Neural progenitor cell (in vitro differentiated cells): ENCODE results near the gene EP400. TPM values are rescaled to one million over a fixed set of nuclear protein-coding genes. Genes with fewer than 3 reads are reported as not detected.

ENCODE experiments used
- DNase-seq: peaks from one replicate; pipeline ENCODE4 v3.0.0-alpha.2; 2016; ENCODE audit warnings: low spot score
- H2AFZ ChIP-seq: fragments of 200-600 bp; sonication (generic); replicated peaks from 2 replicates; pipeline ENCODE4 v1.6.1; 2016; ENCODE audit warnings: antibody characterized with exemption
- H3F3A ChIP-seq: fragments of 200-600 bp; sonication (generic); 2 replicates; pipeline ENCODE4 v1.6.1; 2016; ENCODE audit warnings: antibody characterized with exemption, low read depth
- H3K27ac ChIP-seq: fragments of 200-600 bp; sonication (generic); 2 replicates; pipeline ENCODE4 v1.5.1; 2016; ENCODE audit warnings: mild to moderate bottlenecking
- H3K27me3 ChIP-seq: fragments of 200-600 bp; sonication (generic); 2 replicates; pipeline ENCODE4 v1.6.1; 2016; ENCODE audit warnings: mild to moderate bottlenecking, moderate library complexity
- H3K36me3 ChIP-seq: fragments of 200-600 bp; sonication (generic); 2 replicates; pipeline ENCODE4 v1.5.1; 2016
- H3K4me1 ChIP-seq: fragments of 200-600 bp; sonication (generic); 2 replicates; pipeline ENCODE4 v1.6.1; 2016; ENCODE audit warnings: mixed run types
- H3K4me2 ChIP-seq: fragments of 200-600 bp; sonication (generic); 2 replicates; pipeline ENCODE4 v1.6.1; 2016
- H3K4me3 ChIP-seq: fragments of 200-600 bp; sonication (generic); 2 replicates; pipeline ENCODE4 v1.5.1; 2016
- H3K79me2 ChIP-seq: fragments of 200-600 bp; sonication (generic); 2 replicates; pipeline ENCODE4 v1.6.1; 2016; ENCODE audit warnings: low read depth
- H3K9ac ChIP-seq: fragments of 200-600 bp; sonication (generic); 2 replicates; pipeline ENCODE4 v1.6.1; 2016
- H3K9me3 ChIP-seq: fragments of 200-600 bp; sonication (generic); 2 replicates; pipeline ENCODE4 v1.5.1; 2016; ENCODE audit warnings: low read depth
- H4K20me1 ChIP-seq: fragments of 200-600 bp; sonication (generic); 2 replicates; pipeline ENCODE4 v1.6.1; 2016; ENCODE audit warnings: low read depth
- H3K27ac Mint-ChIP-seq: 3 replicates; pipeline ENCODE4 v1.8.0; 2021; ENCODE audit warnings: mixed read lengths
- H3K27me3 Mint-ChIP-seq: 2 replicates; pipeline ENCODE4 v1.8.0; 2022; ENCODE audit warnings: low read depth, mild to moderate bottlenecking, inconsistent platforms, moderate library complexity, mixed read lengths; ENCODE audit not compliant: insufficient read depth
- H3K36me3 Mint-ChIP-seq: 3 replicates; pipeline ENCODE4 v1.8.0; 2021; ENCODE audit warnings: mixed read lengths
- H3K4me1 Mint-ChIP-seq: 3 replicates; pipeline ENCODE4 v1.8.0; 2021; ENCODE audit warnings: mixed read lengths
- H3K4me3 Mint-ChIP-seq: 3 replicates; pipeline ENCODE4 v1.8.0; 2021; ENCODE audit warnings: mild to moderate bottlenecking, moderate library complexity, mixed read lengths
- H3K9me3 Mint-ChIP-seq: 3 replicates; pipeline ENCODE4 v1.8.0; 2020; ENCODE audit warnings: mixed read lengths
- CTCF ChIP-seq: fragments of 200-600 bp; sonication (generic); IDR thresholded peaks from 2 replicates; pipeline ENCODE4 v1.5.1; 2017; ENCODE audit warnings: antibody characterized with exemption, mild to moderate bottlenecking
- EZH2 ChIP-seq: fragments of 200-600 bp; sonication (generic); IDR thresholded peaks from 2 replicates; pipeline ENCODE4 v1.6.1; 2017; ENCODE audit warnings: antibody characterized with exemption, mild to moderate bottlenecking, moderate library complexity
- EZH2phosphoT487 ChIP-seq: fragments of 200-600 bp; sonication (generic); IDR thresholded peaks from 2 replicates; pipeline ENCODE4 v1.6.1; 2017; ENCODE audit warnings: antibody characterized with exemption
- total RNA-seq: library from RNA; depleted of rRNA; stranded (reverse); fragments of >200 nt; gene quantifications from 2 replicates; pipeline ENCODE4 v1.2.3, GENCODE V29; 2015; ENCODE audit warnings: low replicate concordance

The EP400 gene
- total RNA-seq, 1 donor from 2014 or later = 16.3 TPM

DNA sequence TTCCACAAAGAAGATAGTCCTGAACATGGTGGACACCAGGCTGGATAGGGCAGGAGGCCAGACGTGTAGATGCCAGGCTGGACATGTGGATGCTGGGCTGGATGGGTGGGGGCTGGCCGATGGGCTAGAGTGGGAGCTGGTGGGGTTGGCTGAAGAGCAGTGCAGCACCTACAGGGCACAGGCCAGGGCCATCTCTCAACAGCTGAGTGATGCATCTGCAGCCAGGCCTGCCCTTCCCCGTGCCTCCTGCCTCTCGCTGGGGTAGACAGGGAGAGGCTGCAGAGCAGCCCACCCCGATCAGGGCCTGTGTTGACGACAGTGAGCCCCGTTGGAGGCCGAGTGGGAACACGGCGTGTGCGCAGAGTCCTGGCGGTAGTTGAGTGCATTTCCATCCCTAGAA lies 39.3 kb downstream of the EP400 start:
- Histone ChIP-seq H3K27me3 (no peaks in the 10 kb centered on the region), H3K4me1 (peaks cover 55% of the 10 kb centered on the region), H3K79me2 (peaks cover 9% of the 10 kb centered on the region), H4K20me1 (peaks cover 4% of the 10 kb centered on the region), H3K36me3 (peaks cover 12% of the 10 kb centered on the region), H3K27ac (peak overlapping the region; percentile 100), H3K9me3 (no peaks in the 10 kb centered on the region), H3K9ac (no peak overlapping the region), H3K4me3 (no peak overlapping the region), H3K4me2 (peak overlapping the region; percentile 84), H3F3A (peaks cover 52% of the 10 kb centered on the region), H2AFZ (no peak overlapping the region)
- peaks cover 38% of the 10 kb centered on the region for H3K4me1 Mint-ChIP-seq
- H3K36me3 Mint-ChIP-seq = peaks cover 43% of the 10 kb centered on the region
- no peak overlapping the region for H3K4me3 Mint-ChIP-seq
- no peak for DNase-seq
- peaks cover 4% of the 10 kb centered on the region for H3K27me3 Mint-ChIP-seq
- no peak overlapping the region for H3K27ac Mint-ChIP-seq
- no peak for TF ChIP-seq EZH2phosphoT487
- TF ChIP-seq CTCF = no peak
- no peak for TF ChIP-seq EZH2
- H3K9me3 Mint-ChIP-seq = no peaks in the 10 kb centered on the region

DNA sequence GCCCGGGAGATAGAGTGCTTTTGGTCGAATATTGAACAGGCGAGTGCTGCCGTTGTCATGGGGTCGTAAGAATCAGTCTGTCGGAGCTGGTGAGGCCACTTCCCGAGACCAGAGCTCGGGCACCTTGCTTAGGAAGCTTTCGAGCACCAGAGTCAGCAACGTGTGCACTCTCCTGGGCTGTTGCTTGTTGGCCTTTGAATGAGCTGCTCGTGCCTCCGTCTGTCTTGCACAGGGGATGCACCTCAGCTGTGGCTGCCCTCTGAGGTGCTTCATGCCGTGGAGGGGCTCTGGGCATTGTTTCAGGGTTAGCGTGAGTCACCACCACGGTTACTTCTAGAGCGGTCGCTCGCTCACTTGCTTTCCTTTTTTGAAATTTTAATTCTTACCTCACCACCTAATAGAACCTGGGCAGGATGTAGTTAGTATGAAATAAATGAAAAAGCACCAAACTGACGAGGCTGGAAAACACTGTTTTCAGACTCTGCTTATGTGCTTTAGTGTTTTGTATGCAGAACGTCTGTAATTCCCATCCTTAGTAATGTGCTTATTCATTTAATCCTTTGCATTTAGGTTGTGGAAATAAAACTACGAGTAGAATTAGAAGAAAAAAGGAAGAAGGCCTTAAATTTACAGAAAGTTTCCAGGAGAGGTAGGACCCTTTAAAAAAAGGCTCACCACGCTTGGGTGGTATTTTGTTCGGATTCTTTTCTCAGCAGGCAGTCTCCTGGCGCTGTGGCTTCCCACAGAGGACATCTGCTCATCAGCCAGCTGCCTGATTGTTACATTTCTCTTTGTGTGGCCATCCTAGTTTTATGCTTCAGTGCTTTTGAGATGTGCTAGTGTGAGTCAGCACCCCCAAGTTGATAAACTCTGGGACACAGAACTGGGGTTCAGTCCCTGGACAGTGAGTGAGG lies 40.6 kb downstream of the EP400 start:
- no peaks in the 10 kb centered on the region for H3K9me3 Mint-ChIP-seq
- TF ChIP-seq EZH2 = no peak
- no peak for TF ChIP-seq EZH2phosphoT487
- no peak for TF ChIP-seq CTCF
- Histone ChIP-seq H3K36me3 (peaks cover 12% of the 10 kb centered on the region), H4K20me1 (peaks cover 4% of the 10 kb centered on the region), H3K27ac (peak overlapping the region; percentile 100), H3K4me2 (peak overlapping the region; percentile 84), H2AFZ (no peak overlapping the region), H3K9ac (peak overlapping the region; percentile 20), H3K79me2 (peaks cover 9% of the 10 kb centered on the region), H3K4me3 (peak overlapping the region; percentile 42), H3K4me1 (peaks cover 55% of the 10 kb centered on the region), H3F3A (peaks cover 52% of the 10 kb centered on the region), H3K27me3 (no peaks in the 10 kb centered on the region), H3K9me3 (no peaks in the 10 kb centered on the region)
- peaks cover 54% of the 10 kb centered on the region for H3K36me3 Mint-ChIP-seq
- H3K27me3 Mint-ChIP-seq = peaks cover 4% of the 10 kb centered on the region
- peak; percentile 89 for DNase-seq
- peaks cover 38% of the 10 kb centered on the region for H3K4me1 Mint-ChIP-seq
- H3K27ac Mint-ChIP-seq = no peak overlapping the region
- H3K4me3 Mint-ChIP-seq = peak overlapping the region; percentile 66

DNA sequence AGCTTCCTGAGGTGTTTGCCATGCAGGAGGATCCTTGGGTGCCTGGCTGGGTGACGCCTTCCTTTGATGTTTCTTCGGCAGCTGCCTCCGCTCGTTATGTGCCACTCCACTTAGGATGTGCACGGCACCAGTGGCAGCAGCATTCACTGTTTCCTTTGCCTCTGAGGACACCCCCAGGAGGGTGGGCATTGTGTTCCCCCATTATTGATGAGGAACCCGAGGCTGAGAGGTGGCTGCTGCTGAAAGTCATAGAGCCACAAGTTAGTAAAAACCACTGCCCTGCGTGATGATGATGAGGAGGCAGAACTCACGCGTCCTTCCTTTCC lies 41.2 kb downstream of the EP400 start:
- Mint-ChIP-seq H3K27me3 (peaks cover 5% of the 10 kb centered on the region), H3K27ac (peak overlapping the region; percentile 68), H3K4me3 (peak overlapping the region; percentile 66), H3K4me1 (peaks cover 38% of the 10 kb centered on the region), H3K36me3 (peaks cover 54% of the 10 kb centered on the region), H3K9me3 (no peaks in the 10 kb centered on the region)
- peaks cover 12% of the 10 kb centered on the region for H3K36me3 ChIP-seq
- H3K4me2 ChIP-seq = peak overlapping the region; percentile 84
- TF ChIP-seq CTCF (no peak), EZH2phosphoT487 (no peak), EZH2 (no peak)
- H2AFZ ChIP-seq = no peak overlapping the region
- H3F3A ChIP-seq = peaks cover 52% of the 10 kb centered on the region
- peaks cover 9% of the 10 kb centered on the region for H3K79me2 ChIP-seq
- no peak for DNase-seq
- H3K4me1 ChIP-seq = peaks cover 55% of the 10 kb centered on the region
- H3K9me3 ChIP-seq = no peaks in the 10 kb centered on the region
- peaks cover 4% of the 10 kb centered on the region for H4K20me1 ChIP-seq
- peak overlapping the region; percentile 42 for H3K4me3 ChIP-seq
- no peaks in the 10 kb centered on the region for H3K27me3 ChIP-seq
- H3K27ac ChIP-seq = peak overlapping the region; percentile 100
- peak overlapping the region; percentile 4 for H3K9ac ChIP-seq
